ENCODE results near the gene CHTF18. TPM values are rescaled to one million over a fixed set of nuclear protein-coding genes. Genes with fewer than 3 reads are reported as not detected.

Gene CHTF18
- total and polyA plus RNA-seq, 2 of the 4 experiments (the other 2 are of a cell fraction): 3.2 to 21.4 TPM

DNA sequence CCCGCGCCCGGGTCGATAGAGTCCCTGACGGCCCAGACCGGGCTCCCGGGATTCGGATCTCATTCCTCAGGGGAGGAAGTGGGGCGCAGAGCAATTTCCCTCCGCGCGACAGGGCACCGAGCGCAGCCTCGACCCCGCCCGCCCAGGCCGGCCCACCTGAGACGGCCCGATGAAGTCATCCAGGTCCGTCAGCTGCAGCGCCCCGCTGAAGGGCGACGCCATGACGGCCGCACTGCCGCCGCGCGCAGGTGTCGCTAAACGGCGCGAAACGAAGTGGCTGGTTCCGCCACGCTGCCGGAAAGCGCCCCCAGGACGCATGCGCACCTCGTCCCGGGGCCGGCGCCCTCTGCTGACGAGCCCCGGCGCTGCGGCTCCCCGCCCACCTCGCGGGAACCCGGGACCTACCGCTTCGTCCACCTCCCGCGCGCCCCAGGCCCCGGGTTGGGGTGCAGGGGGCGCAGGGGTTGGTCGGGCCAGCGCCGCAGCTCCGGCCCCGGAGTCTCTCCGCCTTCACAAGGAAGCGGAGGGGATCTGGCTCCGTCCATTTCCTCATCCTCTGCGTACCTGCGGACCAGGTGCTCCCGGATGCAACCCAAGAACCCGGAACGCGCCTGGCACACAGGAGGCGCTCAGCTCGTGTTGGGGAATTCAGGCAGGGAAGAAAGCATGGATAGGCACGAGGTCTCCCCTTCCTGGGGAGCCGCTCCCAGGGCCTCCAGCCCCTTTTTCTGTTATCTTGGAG, 47.5 kb upstream of the CHTF18 start, which contains the start of gene CIAO3 (continued):
- TF ChIP-seq SMC3 (IDR thresholded peaks at IDR 0.05; ENCODE audit: low read depth, low read length) (peak; percentile 59), POLR2A (IDR thresholded peaks at IDR 0.05; ENCODE audit: low read depth, low read length) (peak; percentile 36; the same call in 1 of the 2 replicates), CHD1 (IDR thresholded peaks at IDR 0.05; ENCODE audit: low read depth, low read length) (no peak)

DNA sequence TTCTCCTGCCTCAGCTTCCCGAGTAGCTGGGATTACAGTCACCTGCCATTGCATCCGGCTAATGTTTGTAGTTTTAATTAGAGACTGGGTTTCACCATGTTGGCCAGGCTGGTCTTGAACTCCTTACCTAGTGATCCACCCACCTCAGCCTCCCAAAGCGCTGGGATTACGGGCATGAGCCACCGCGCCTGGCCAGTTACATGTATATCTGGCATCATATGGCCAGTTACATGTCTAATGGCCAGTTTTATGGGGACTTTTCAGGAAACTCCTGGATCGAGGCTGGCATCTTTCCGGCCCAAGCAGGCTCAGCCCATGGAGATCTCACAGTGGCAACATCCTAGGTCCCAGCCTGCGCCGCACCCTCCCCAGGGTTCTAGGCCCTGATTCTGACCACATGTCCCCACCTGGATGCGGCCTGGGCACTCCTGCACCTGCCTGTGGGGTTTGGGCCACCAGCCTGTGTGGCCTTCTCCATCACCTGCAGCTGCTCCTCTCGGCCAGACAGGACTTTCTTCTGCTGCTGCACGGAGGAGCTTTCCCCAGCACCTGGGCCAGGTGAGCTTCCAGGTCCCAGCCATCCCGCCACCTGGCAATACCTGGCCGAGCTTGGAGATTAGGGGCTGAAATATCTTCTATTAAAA, 46.3 kb upstream of the CHTF18 start:
- CTCF ChIA-PET: interaction anchor here (0.6 kb wide), 1 partner anchor 43 kb away, joined by 3 read pairs; no protein-coding TSS in a partner anchor

More for the DNA sequence above, 46.3 kb upstream of the CHTF18 start:
- intact Hi-C loops (cut with micrococcal nuclease): loop anchor here (5.0 kb wide), 1 partner anchor 45 kb away; the partner anchor contains the start of genes CHTF18 and RPUSD1
- Histone ChIP-seq H3K79me1 (ENCODE audit: low read depth in 1 of 2, low read length in 2 of 2) (peaks cover 7 to 18% of the 10 kb centered on the region in 2 experiments), H4K8ac (ENCODE audit: low read depth in 2 of 2, low read length in 2 of 2) (no peak overlapping the region), H3K4ac (ENCODE audit: low read depth, low read length) (no peak overlapping the region), H4K91ac (ENCODE audit: insufficient read depth, low read depth, low read length) (no peak overlapping the region), H3K4me3 (ENCODE audit: insufficient read depth, low read depth, low read length) (no peak overlapping the region), H3K9me3 (ENCODE audit: control insufficient read depth, insufficient read depth, low read length) (no peaks in the 10 kb centered on the region), H4K20me1 (ENCODE audit: insufficient read depth, low read length) (0 out of 2 replicates have a peak, but pooled peaks cover 5% of the 10 kb centered on the region), H2AK9ac (replicated peaks; ENCODE audit: low read depth, low read length, poor library complexity) (no peak overlapping the region), H3K9ac (ENCODE audit: low read depth, low read length) (no peak overlapping the region), H3K18ac (ENCODE audit: low read depth, low read length) (no peak overlapping the region), H4K5ac (ENCODE audit: low read depth, low read length) (no peak overlapping the region), H3K9me1 (ENCODE audit: insufficient read depth, low read length) (peaks cover 4% of the 10 kb centered on the region; the same call in 1 of the 2 replicates), H3K56ac (ENCODE audit: extremely low read depth, insufficient read depth, low read length) (no peak overlapping the region), H2BK15ac (ENCODE audit: low read depth, low read length) (no peak overlapping the region), H3K4me2 (ENCODE audit: low read depth, low read length) (no peak overlapping the region), H3K27me3 (ENCODE audit: control insufficient read depth, insufficient read depth, low read length) (no peaks in the 10 kb centered on the region), H2BK120ac (ENCODE audit: low read depth, low read length) (no peak overlapping the region), H2BK5ac (ENCODE audit: low read depth, low read length, poor library complexity, severe bottlenecking) (no peak overlapping the region), H2AK5ac (ENCODE audit: low read depth, low read length) (no peak overlapping the region), H2AFZ (replicated peaks; ENCODE audit: low read length, poor library complexity) (no peak overlapping the region), H3K36me3 (ENCODE audit: control insufficient read depth, insufficient read depth, low read length) (peaks cover 6% of the 10 kb centered on the region; the same call in 1 of the 2 replicates), H3K4me1 (ENCODE audit: control insufficient read depth, insufficient read depth, low read length) (peaks cover 5% of the 10 kb centered on the region; the same call in 1 of the 2 replicates), H3K14ac (replicated peaks; ENCODE audit: low read depth, low read length) (no peak overlapping the region), H3K27ac (ENCODE audit: insufficient read depth, low read length) (no peak overlapping the region), H3K23ac (ENCODE audit: low read depth, low read length) (no peak overlapping the region), H2BK20ac (ENCODE audit: low read depth, low read length) (no peak overlapping the region)
- POLR2A ChIA-PET (ENCODE audit: unreplicated experiment): no interaction called here
- TF ChIP-seq CEBPB (IDR thresholded peaks at IDR 0.05; ENCODE audit: low read depth, low read length) (no peak), RAD21 (IDR thresholded peaks at IDR 0.05; ENCODE audit: low read length) (no peak), SMC3 (IDR thresholded peaks at IDR 0.05; ENCODE audit: low read depth, low read length) (no peak), MXI1 (IDR thresholded peaks at IDR 0.05; ENCODE audit: borderline replicate concordance, low read depth, low read length) (no peak), FOS (IDR thresholded peaks at IDR 0.05; ENCODE audit: low read depth, low read length) (no peak), CHD1 (IDR thresholded peaks at IDR 0.05; ENCODE audit: low read depth, low read length) (no peak), MAZ (IDR thresholded peaks at IDR 0.05; ENCODE audit: borderline replicate concordance, low read depth, low read length) (no peak), RCOR1 (IDR thresholded peaks at IDR 0.05; ENCODE audit: insufficient replicate concordance, low read length) (no peak)
- TF ChIP-seq, protein P1, sequence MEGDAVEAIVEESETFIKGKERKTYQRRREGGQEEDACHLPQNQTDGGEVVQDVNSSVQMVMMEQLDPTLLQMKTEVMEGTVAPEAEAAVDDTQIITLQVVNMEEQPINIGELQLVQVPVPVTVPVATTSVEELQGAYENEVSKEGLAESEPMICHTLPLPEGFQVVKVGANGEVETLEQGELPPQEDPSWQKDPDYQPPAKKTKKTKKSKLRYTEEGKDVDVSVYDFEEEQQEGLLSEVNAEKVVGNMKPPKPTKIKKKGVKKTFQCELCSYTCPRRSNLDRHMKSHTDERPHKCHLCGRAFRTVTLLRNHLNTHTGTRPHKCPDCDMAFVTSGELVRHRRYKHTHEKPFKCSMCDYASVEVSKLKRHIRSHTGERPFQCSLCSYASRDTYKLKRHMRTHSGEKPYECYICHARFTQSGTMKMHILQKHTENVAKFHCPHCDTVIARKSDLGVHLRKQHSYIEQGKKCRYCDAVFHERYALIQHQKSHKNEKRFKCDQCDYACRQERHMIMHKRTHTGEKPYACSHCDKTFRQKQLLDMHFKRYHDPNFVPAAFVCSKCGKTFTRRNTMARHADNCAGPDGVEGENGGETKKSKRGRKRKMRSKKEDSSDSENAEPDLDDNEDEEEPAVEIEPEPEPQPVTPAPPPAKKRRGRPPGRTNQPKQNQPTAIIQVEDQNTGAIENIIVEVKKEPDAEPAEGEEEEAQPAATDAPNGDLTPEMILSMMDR (conservative IDR thresholded peaks at IDR 0.05; ENCODE audit: low read depth, low read length): no peak
- TF ChIP-seq, protein P2, sequence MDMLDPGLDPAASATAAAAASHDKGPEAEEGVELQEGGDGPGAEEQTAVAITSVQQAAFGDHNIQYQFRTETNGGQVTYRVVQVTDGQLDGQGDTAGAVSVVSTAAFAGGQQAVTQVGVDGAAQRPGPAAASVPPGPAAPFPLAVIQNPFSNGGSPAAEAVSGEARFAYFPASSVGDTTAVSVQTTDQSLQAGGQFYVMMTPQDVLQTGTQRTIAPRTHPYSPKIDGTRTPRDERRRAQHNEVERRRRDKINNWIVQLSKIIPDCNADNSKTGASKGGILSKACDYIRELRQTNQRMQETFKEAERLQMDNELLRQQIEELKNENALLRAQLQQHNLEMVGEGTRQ (IDR thresholded peaks at IDR 0.05; ENCODE audit: low read depth, low read length): no peak
- in situ Hi-C loops (cut with MboI; ENCODE audit: low sequenced_read_pairs): no loop called here
- no peak for ATAC-seq (ENCODE audit: low read depth)
- BruUV-seq (replicated peaks): no TSS peak
- dilution Hi-C loops (cut with HindIII; ENCODE audit: low sequenced_read_pairs, unreplicated experiment): no loop called here
- WGBS, 2 experiments (ENCODE audit: extremely low coverage in 2 of 2, insufficient read length in 1 of 2): 93% methylated on average over 7 of the region's 15 CpGs; no CpG with 5 or more reads in 1 of the 2 experiments
- no peak for DNase-seq
